LoVo (cell line): ENCODE data around the gene CELF4.

ENCODE experiments used
- DNase-seq: peaks from one replicate; pipeline ENCODE4 v3.0.0-alpha.2; 2016; ENCODE audit warnings: low spot score

Gene CELF4

DNA sequence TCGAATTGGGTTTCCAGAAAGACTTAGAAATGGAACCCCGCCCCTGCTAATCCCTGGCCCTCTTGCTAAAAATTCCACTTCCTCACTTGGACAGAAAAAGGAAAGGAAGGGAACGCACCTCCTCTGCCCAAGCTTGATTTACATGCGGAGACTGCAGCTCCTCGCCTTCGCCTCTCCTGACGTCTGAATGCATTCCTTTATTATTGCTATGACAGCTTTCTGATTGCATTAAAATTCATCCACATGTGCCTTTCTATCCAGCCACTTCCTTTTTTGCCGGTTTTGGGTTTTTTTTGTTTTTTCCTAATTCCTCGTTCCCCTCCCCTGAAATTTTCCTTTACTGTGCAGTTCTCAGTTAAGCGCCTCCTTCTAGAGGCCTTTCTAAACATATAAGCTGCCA is 287.8 kb downstream of the CELF4 start:
- no peak for DNase-seq

DNA sequence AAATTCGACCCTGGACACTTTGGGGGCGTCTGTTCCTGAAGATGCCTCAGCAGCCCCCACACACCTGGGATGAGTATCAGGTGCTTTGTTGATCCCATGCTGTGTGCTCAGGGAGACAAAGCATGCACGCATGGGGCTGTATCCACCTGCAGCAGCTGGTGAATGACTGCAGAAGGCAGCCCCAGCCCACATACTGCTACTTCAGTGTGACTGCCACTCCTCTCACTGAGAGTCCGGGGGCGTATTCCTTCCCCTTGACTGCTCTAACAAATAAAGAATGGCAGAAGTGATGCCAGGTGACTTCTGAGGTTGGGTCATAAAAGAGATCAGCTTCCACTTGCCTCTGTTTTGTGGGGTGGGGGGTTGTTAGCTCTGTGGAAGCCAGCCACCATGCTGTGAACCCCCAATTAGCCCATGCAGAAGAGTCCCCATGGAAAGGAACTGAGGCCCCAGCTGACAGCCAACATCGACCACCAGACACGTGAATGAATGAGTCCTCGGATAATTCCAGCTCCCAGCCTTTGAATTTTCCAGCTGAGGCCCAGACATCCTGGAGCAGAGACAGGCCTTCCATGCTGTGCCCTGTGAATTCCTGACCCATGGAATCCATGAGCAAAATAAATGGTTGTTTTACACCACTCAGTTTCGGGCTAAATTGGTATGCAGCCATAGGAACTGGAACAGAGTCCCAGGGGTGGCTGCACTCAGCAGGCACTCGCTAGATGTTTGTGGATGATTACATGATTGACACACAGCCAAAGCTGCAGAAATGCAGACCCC is 289.3 kb downstream of the CELF4 start:
- DNase-seq, result no peak

DNA sequence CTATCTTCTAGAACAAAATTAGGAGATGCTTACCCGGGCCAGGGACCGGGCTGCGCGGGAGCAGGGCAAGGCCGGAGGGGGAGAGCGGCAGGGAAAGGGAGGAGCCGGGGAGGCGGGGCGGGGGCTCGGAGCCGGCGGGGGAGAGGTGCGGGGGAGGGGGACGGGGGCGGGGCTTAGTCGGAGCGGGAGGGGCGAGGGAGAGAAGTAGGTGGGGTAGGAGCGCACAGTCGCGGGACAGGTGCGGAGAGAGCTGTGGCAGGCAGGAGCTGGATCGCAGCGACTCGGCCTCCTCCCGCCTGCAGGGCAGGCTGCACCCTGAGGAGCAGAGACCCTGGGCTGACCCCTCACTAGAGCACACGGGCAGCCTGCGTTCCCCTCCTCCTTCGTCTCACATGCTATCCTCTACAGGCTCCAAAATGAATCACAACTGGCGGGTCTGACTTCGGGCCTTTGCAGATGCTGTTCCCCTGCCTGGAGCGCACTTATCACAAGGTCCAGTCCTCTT is 290.3 kb downstream of the CELF4 start:
- DNase-seq, result no peak

DNA sequence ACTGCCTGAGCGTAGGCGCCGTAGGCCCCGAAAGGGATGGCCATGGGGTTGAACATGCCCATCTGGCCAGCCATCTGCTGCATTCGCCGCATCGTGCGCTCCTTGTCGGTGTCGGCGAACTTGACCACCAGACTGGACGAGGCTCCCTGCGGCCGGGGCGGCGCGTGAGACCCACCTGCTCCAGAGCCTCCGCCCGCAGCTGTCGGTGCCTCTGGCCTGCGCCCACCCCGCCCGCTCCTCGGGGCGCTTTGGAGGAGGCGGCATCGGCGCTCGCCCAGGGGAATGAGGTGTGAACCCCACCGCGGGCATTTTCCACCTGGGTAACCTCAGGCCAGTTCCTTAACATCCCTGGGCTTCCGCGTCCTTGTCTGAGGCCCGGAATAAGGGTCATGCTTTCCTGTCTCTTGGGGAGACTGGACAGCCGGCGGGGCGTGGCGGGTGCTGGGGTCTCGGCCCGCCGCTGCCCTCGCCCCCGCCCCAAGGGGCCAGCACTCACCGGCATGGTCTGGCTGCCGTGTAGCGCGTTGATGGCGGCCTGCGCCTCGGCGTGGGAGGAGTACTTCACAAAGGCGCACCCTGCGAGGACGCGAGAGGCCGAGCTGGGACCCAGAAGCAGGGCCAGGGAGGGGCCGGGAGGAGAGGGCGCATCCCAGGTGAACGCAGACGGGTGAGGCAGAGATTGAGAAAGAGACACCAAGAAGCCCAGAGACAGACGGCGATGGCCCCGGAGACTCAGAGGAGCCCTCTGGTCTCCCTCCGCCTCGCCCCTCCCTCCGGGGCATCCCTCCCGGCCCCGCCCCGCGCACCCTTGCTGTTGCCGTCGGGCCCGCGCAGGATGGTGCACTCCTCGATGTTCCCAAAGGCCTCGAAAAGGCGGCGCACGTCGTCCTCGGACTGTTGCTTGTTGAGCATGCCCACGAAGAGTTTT is 291.0 kb downstream of the CELF4 start:
- no peak for DNase-seq

DNA sequence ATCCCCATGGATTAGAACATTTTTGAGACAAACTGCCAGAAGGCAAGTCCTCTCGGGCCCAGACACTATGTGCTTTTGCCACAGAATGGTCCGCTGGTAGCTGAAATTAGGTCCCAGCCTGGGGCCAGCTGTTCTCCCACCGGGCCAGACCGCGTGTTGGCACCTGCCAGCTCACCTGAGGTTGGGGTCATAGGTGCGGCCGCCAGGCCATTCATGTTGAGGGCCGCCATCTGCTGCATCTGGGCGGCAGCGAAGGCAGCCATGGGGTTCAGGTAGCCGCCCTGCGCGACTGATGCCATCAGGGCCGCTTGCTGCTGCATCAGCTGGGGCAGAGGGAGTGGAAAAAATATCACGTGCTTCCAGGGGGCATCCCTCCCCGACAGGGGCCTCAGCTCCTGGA is 292.8 kb downstream of the CELF4 start:
- no peak for DNase-seq

DNA sequence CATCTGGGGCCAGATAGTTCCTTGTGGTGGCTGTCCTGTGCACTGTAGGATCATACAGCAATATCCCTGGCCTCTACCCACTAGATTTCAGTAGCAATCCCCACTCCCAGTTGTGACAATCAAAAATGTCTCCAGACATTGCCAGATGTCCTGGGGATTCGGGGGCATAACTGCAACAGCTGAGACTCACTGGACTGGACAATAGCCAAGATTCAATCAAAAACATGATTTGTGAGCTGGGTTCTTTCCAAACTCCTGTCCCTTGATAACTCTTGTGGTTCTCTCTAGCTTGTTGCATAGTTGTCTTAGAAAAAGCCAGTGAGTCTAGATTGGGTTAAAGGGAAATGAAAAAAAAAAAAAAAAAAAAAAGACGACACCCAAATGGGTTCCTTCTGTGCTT is 293.4 kb downstream of the CELF4 start:
- no peak for DNase-seq

DNA sequence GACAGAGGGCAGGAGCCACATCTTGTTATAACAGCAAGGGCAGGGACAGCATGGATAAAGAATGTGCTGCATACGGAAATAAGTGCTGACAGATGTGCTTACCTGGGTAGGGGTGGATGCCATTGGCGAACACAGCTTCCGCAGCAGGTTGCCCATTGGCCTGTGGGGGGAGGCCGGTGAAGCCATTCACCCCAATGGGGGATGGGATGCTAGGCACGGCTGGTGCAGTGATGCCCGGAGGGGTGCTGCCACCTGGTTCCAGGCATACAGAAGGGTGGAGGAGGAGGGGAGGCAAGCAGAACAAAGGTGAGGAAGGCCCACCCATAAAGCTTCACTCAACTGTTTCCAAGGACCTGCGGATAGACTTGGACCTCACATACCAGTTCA is 294.9 kb downstream of the CELF4 start:
- no peak for DNase-seq

DNA sequence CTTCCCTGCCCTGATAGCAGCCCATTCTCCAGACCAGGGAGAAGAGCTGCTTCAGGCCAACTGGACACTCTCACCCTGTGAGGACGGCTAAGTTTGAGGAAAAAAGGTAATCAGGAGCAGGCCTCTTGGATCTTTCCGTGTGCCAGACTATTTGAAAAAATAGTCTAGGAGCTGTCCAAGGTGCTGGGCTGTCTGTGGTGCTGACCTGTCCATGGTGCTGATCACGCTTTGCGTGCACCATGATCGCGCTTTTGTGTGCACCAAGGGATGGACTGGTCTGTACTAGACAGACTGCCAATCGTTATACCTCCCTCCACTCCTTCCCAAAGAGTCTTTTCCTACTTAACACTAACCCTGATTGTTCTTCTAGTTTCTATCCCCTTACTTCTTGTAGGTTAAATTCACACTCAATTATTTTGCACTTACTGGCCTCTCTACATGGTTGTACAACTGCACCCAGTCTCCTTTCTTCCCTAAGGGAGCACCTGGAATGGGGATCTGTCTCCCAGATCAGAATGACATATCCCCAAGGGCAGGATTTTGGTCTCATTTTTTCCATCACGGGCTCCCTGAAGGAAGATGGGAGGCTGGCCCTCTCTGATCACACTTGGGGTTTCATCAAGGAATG is 295.4 kb downstream of the CELF4 start:
- peak; percentile 42 for DNase-seq

DNA sequence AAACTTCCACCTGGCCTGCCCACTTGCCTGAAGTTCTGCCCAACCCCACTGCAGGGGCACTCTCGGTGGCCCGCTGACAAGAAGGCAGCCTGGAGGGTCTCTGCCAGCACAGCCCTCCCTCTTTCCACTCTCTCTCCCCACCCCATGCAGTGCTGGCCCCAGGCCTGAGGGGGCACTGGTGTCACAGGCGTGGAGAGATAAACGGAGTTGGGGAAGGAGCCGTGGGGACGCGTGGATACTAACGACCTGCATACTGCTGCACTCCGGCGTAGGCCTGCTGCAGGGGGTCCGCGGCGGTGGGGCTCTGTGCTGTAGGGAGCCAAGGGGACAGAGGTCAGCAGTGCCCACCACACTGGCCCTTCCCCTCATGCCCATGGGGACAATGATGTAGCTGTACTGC is 299.3 kb downstream of the CELF4 start:
- no peak for DNase-seq

DNA sequence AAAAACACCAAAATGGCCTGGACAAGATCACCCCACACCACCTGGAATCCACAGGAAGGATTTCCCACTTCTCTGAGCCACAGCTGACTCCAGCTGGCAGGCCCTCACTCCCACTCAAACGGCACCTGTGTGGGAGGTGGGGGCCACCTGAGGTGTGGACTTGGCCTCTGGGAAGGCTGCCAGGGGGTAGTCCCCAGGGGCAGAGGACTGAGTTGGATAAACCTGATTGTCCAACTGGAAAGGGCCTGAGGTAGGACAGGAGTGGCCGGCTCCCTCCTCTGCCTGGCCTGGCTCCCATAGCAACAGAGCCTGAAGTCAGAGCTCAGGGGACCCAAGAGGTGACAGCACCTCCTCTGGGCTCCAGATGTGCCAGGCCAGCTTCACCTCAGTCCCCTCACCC is 300.2 kb downstream of the CELF4 start:
- no peak for DNase-seq

DNA sequence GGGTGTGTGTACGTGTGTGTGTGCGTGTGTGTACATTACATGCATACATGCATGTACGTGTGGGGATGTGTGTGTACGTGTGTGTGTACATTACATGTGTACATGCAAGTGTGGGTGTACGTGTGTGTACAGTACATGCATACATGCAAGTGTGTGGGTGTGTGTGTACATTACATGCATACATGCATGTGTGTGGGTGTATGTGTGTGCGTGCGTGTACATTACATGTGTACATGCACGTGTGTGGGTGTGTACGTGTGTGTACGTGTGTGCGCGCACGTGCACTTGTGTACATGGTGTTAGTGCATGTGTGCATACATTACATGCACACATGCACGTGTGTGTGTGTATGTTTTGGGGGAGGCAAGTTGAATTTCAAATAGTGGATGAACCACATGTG is 300.6 kb downstream of the CELF4 start:
- DNase-seq, result no peak

DNA sequence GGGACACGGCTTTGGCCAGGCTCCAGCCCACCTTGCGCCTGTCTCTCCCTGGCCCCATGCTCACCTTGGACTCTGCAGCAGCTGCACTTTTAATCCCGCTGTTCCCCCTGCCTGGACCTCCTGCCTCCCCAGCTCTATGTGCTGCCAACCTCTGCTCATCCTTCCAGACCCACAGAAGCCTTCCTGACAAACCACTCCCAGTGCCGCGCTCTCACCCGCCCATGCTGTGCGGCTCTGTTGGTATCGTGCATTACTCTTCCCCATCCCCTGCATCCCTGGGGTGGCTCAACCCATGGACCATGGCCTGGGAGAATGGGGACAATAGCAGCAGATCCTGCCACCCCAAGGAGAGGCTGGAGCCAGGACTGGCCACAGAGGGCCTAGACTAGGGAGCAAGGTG is 303.6 kb downstream of the CELF4 start:
- DNase-seq, result no peak

DNA sequence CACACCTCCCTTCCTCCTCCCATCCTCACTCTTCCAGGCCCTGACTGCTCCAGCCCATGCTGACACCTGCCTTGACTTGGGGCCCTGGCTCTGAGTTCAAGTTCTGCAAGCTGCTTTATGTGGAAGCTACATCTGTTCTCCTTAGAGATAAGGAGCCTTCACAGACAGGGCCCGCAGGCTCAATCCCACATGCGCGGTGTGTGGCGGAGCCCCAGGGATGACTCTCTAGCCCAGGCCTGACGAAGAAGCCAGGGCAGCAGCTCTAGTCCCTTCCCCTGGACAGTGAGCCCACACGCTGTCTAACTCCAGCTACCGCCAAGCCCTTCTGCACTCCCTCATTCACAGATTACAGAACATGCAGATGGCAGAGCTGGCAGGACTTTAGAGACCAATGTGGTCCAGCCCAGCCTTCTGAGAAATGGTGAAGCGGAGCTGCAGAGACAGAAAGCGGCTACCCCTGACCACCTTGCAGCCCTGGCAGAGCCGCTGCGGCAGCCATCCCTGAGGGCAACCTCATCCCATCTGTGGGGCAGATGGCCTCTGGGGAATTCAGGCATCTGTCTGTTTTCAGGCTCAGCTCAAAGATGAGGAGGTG is 304.3 kb downstream of the CELF4 start:
- no peak for DNase-seq

DNA sequence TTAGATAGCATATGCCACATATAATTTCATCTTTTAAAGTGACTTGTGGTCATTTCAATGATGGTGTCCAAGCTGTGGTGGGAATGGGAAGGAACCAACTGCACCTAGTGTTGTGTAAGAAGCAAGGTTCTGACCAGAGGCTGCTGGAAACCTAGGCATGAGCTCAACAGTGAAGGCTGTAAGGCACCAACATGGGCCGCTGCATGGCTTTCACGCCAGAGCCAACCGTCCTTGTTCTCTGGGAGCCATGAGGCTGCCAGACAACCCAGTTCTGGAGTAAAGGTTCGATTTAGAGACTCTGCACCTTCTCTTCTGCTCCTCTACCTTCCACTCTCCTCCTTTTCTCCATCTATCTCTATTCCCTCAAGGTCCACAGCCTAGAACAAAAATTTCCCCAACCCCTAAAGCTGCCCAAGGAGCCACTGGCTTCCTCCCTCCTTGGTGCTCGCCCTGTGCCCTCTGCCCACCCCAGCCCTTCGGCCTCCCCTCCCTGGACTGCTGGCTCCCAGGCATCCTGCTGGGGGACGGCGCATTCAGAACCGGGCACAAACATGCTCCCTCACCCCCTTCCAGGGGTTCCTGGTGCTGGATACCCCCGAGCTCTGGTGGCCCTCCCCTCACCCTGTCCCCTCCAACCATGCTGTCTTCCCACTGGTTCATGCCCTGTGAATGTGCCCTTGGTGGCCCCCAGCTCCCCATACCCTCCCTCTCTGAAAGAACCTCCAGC is 305.1 kb downstream of the CELF4 start:
- DNase-seq, result no peak

DNA sequence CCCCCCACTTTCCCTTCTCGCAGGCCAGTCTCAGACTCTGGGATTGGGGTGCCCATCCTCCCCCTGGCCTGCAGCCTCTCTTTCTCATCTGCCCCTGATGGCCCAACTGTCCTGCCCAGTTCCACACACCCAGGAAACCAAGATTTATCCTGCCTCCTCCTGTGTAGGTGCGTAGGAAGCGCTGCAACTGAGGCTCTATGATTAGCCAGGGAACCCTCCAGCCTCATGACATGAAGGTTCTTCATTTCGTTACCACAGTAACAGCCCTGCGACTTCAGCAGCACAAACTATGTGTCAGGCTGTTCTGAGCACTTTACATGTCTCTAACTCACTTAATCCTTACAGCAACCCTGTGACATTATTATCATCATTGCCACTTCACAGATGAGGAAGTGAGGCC is 305.9 kb downstream of the CELF4 start:
- no peak for DNase-seq

DNA sequence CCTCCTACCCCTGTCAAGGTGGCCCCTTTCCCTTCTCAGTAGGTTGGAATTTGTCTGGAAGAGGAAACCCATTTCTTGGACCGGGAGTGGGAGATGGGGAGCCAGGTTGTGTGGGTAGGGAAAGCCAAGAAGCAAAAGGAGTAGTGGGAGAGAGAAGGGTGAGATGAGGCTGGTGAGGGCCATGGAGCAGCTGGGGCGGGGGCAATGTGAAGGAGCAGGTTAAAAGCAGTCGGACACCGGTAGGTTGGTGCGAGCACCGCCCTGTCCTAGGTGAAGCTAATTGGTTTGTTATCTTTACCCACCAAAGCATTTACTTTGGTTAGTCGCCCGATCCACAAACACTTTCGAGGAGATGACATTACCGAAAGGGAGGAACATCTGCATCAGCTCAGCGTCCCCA is 306.8 kb downstream of the CELF4 start:
- no peak for DNase-seq

DNA sequence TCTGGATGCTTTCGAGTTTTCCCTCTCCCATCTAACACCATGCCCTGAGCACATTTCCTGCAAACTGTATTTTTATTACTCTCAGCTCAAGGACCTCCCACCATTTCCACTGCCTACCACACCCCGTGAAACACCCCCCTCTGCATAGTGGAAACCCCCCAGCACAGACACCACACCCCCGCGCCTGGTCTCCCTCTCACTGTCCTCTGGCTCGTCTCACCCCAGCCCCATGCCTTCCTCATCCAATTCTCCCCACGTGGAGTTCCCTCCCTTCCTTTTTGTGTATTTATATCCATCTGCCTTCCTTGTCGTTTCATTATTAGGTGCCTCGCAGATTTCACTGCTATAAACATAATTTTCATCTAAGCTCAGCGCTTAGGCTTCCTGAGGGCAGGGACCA is 307.5 kb downstream of the CELF4 start:
- DNase-seq, result no peak

DNA sequence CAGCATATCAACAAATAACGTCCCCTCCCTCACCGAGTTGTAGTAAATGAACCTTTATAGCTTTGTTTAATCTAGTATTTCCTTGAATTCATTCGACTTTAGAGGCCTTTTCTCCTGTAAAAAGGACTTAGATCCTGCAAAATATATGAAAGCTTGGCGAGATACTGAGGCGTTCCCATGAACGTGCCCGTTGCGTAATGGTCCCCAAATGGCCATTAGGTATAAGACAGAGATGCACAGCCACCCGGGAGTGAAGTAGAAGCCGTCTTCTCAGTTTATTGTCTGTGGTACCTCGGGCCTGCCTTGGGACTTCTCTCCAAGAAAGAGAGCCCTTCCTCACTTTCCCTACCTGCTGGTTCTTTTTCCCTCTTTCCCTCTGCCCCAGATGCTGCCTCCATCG is 310.6 kb downstream of the CELF4 start:
- no peak for DNase-seq

DNA sequence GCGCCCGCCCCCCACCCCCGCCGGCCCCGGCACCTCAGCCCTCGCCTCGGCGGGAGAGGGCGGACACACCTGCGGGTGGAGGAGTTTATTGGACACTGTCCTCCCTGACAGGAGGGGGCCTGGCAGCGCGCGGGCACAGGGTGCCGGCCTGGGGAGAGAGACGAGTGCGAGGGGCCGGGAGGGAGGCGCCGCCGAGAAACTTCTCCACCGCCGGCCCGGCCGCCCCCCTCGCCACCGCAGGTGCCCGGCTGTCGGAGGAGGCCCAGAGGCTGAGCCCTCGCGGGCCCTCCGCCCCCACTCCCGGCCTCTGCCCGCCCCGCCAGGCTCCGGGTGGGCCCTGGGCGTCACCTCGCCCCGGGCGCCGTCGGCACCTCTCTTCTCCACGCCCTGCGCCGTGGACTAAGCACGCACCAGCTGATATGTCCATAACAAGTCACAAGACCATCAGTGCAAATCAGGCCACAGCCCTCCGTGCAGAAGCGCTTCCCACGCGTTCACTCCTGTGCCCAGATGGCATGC is 311.3 kb downstream of the CELF4 start:
- no peak for DNase-seq

DNA sequence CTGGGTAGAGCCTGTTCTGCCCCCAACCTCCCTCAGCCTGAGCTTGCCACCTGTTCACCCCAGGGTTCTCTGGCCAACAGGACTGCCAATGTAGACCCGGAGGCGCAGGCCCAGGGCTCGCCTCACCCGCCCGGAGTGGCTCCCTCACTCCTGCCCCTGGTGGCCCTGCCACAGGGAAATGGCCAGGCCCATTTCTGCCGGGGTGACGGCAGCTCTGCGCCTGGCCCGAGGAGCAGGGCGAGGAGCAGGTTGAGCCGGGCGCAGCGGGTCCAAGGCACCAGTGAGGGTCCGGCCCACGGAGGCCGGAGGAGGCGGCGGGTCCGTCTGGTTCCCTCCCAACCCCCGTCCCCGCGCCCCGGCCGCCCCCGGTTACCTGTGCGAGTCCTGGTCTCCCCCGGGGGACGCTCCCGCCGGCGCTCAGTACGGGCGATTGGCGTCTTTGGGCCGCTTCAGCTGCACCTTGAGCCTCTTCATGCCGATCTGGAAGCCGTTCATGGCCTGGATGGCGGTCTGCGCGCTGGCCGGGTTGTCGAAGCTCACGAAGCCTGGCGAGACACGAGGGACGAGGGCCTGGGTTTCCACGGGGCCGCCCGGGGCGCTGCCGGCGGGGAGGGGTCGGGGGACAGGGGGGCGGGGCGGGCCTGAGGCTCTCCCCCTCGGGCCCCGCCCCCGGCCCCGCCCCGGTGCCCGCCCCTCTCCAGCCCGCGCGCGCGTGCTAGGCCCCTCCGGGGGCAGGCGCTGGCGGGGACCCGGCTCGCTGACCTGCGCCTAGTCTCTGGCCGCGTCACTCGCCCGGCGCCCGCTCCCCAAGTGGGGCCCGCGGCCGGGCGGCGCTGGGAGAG is 312.0 kb downstream of the CELF4 start:
- no peak for DNase-seq
